Transverse colon (tissue), 3 donors: ENCODE measurements around the gene NT5DC1.

Experiments
- POLR2A ChIP-seq: fragments of 450-650 bp; IDR thresholded peaks from one replicate; pipeline ENCODE4 v1.6.1; 2016; ENCODE audit warnings: antibody characterized with exemption, mild to moderate bottlenecking, moderate library complexity
- TF ChIP-seq, protein P1 (sequence below), 5 experiments: fragments of 200-600 bp in 3 of 5; fragments of 450-650 bp in 2 of 5; sonication (generic) in 3 of 5; IDR thresholded peaks; 1 replicate in 2 of 5; 2 replicates in 3 of 5; pipeline ENCODE4 v1.5.1; 2016 to 2017; ENCODE audit warnings: antibody characterized with exemption in 5 of 5, inconsistent platforms in 3 of 5, mild to moderate bottlenecking in 2 of 5, moderate library complexity in 1 of 5

DNA sequence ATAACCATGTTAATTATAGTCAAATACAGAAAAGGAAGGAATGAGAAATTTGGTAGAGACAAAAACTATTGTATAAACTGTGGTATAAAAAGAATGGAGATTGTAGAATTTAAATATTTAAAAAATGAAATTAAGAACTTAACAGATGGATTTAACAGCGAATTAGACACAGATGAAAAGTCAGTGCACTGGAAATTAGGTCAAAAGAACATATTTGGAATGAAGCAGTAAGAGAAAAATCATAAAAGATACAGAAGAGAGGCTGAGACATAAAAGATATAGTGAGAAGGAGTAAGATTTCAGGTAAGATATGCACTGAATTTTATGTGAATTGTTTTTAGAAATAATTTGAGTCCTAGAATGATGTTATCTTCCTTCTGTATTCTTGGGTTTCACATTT is 139.2 kb downstream of the NT5DC1 start:
- no peak for TF ChIP-seq POLR2A
- TF ChIP-seq, protein P1, sequence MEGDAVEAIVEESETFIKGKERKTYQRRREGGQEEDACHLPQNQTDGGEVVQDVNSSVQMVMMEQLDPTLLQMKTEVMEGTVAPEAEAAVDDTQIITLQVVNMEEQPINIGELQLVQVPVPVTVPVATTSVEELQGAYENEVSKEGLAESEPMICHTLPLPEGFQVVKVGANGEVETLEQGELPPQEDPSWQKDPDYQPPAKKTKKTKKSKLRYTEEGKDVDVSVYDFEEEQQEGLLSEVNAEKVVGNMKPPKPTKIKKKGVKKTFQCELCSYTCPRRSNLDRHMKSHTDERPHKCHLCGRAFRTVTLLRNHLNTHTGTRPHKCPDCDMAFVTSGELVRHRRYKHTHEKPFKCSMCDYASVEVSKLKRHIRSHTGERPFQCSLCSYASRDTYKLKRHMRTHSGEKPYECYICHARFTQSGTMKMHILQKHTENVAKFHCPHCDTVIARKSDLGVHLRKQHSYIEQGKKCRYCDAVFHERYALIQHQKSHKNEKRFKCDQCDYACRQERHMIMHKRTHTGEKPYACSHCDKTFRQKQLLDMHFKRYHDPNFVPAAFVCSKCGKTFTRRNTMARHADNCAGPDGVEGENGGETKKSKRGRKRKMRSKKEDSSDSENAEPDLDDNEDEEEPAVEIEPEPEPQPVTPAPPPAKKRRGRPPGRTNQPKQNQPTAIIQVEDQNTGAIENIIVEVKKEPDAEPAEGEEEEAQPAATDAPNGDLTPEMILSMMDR (IDR thresholded peaks at IDR 0.05), result no peak
